Aorta (tissue), 5 donors: Measurements from ENCODE around the gene ADPRM. TPM values are rescaled to one million over a fixed set of nuclear protein-coding genes. Genes with fewer than 3 reads are reported as not detected.

Experiments
- ATAC-seq: fragments of 200-7000 bp; cut with Tn5 transposase; one replicate; pipeline ENCODE4 v1.9.1; 2022; ENCODE audit warnings: moderate library complexity; ENCODE audit not compliant: low FRiP score
- DNase-seq, 2 donors: peaks; one replicate each; pipeline ENCODE4 v3.0.0-alpha.2; 2020
- H3K27ac ChIP-seq, 2 donors: one replicate each; pipeline ENCODE4 v1.5.1; 2013; ENCODE audit warnings: low read length in 2 of 2, mild to moderate bottlenecking in 2 of 2, moderate library complexity in 2 of 2, control low read depth in 1 of 2, inconsistent platforms in 1 of 2, low read depth in 1 of 2
- H3K27me3 ChIP-seq, 2 donors: one replicate each; pipeline ENCODE4 v1.6.1; 2013; ENCODE audit warnings: control low read depth in 1 of 2, low read length in 1 of 2, mild to moderate bottlenecking in 1 of 2, moderate library complexity in 1 of 2; ENCODE audit not compliant: insufficient read depth in 2 of 2, control insufficient read depth in 1 of 2
- H3K36me3 ChIP-seq, 2 donors: one replicate each; pipeline ENCODE4 v1.6.1; 2013; ENCODE audit warnings: control low read depth in 1 of 2, low read length in 1 of 2, mild to moderate bottlenecking in 1 of 2; ENCODE audit not compliant: insufficient read depth in 2 of 2, control insufficient read depth in 1 of 2
- H3K4me1 ChIP-seq, 2 donors: one replicate each; pipeline ENCODE4 v1.6.1; 2013; ENCODE audit warnings: low read length in 2 of 2, control low read depth in 1 of 2, mild to moderate bottlenecking in 1 of 2, moderate library complexity in 1 of 2; ENCODE audit not compliant: insufficient read depth in 2 of 2, control insufficient read depth in 1 of 2
- H3K4me3 ChIP-seq, 2 donors: one replicate each; pipeline ENCODE4 v1.5.1; 2013; ENCODE audit warnings: low read length in 2 of 2, control low read depth in 1 of 2, mild to moderate bottlenecking in 1 of 2
- H3K9me3 ChIP-seq: one replicate; pipeline ENCODE4 v1.6.1; 2013; ENCODE audit warnings: mild to moderate bottlenecking, low read length; ENCODE audit not compliant: control insufficient read depth
- WGBS, 2 donors: extraction: QIAGEN DNeasy Blood & Tissue Kit; methylation state at CpG; one replicate each; pipeline ENCODE4 v1.1.7; 2013; 5-methylcytosine and 5-hydroxymethylcytosine counted together
- intact Hi-C, 2 donors: fragments of 100-400 bp; cut with DNase I; formaldehyde crosslinking; loops; one replicate each; pipeline versions ENCODE4 v1.14.2 to v1.15.0; 2022
- polyA plus RNA-seq, 2 donors: library from polyadenylated mRNA; stranded (reverse); fragments of 200-250 nt; gene quantifications; one replicate each; pipeline ENCODE4 v1.2.3, GENCODE V29; 2013
- total RNA-seq, 2 donors: library from RNA; stranded (reverse); fragmentation: NEBNext Ultra II Directional; extraction: Animal tissue kit (Norgen Biotek cat#: 25700); gene quantifications; one replicate each; pipeline ENCODE4 v1.2.1, GENCODE V29; 2021
- donor health status: healthy with polysubstance abuse.
- donor health status: Bipolar disorder and iron deficiency.
- donor health status: DM: no; HTN: no; CAD: no.
- donor health status: DM: no; HTN: no; CAD: no.
- donor health status: DM: yes; HTN: yes; CAD: no.

The ADPRM gene
- total and polyA plus RNA-seq, 4 donors, result 8.9 to 14.1 (median 11.2) TPM

DNA sequence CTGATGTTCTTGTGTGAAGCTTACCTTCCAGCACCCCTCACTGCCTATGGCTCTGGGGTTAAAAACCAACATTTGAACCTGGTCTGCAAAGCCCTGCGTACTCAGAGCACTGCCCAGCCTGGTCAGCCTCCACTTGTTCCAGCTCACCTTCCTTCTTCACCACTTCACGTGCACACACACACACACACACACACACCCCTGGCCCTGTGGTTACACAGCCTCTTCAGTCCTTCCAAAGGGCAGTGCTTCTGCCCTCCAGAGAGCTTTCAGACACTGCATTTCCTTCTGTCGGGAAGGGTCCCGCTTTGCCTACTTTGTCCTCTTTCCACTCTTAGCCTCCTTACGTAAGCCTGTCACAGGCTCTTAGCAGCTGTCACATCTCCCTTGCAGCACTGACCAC lies 42.0 kb downstream of the ADPRM start:
- DNase-seq (no peak), ATAC-seq (no peak)
- Histone ChIP-seq H3K27me3 (no peaks in the 10 kb centered on the region), H3K9me3 (no peaks in the 10 kb centered on the region), H3K36me3 (no peaks in the 10 kb centered on the region), H3K27ac (no peak overlapping the region), H3K4me1 (no peaks in the 10 kb centered on the region), H3K4me3 (no peak overlapping the region)
- intact Hi-C loops, result loop anchor here in 1 of 2 donors (10.0 kb wide), 1 partner anchor 55 kb away; no protein-coding TSS in a partner anchor
- WGBS, 2 donors, result 77 to 82% methylated on average over 5 of the region's 5 CpGs

DNA sequence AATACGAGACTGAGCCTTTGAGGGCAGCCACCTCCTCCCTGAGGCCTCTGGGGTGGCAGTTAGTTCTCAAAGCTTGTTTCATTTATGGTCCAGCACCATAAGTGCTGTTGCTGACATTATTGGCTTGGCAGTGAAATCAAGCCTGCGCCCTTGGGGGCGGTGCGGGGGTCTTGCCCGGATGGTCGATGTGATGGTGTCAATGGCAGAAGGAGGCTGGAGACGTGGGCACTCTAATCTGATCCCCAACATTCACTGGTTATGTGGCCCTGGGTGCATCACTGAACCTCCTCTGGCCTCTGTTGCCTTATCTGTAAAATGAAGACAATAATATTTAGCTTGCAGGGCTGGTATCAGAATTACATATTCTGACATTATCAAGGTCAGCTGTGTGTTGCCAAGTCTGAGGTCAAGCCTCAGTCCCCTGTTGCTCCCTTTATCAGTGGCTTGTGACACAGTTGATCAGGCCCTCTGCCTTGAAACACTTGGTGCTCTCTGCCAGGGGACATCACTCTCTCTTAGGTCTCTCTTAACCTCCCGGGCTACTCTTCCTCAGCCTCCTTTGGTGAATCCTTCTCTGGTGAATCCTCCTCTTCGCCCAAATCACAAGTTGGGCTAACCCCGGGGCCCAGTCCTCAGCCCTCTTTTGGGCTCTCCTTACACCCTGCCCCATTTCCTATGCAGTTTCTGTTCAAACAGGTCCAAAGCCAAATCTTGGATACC lies 44.2 kb downstream of the ADPRM start:
- Histone ChIP-seq H3K27me3 (no peaks in the 10 kb centered on the region), H3K4me1 (no peaks in the 10 kb centered on the region), H3K27ac (no peak overlapping the region), H3K4me3 (no peak overlapping the region), H3K9me3 (no peaks in the 10 kb centered on the region), H3K36me3 (no peaks in the 10 kb centered on the region)
- DNase-seq (no peak), ATAC-seq (no peak)
- intact Hi-C loops, result no loop called here
- 91 to 93% methylated on average over 10 of the region's 10 CpGs for WGBS, 2 donors

- Histone ChIP-seq H3K27ac (no peak overlapping the region), H3K4me1 (no peaks in the 10 kb centered on the region), H3K27me3 (no peaks in the 10 kb centered on the region), H3K9me3 (no peaks in the 10 kb centered on the region), H3K36me3 (no peaks in the 10 kb centered on the region), H3K4me3 (no peak overlapping the region)
- intact Hi-C loops, result no loop called here
- ATAC-seq (no peak), DNase-seq (no peak)
- WGBS, 2 donors, result 90 to 96% methylated on average over 6 of the region's 6 CpGs
Measured at GRCh38 chr17:10742431-10742830, 45.0 kb downstream of the ADPRM start.

DNA sequence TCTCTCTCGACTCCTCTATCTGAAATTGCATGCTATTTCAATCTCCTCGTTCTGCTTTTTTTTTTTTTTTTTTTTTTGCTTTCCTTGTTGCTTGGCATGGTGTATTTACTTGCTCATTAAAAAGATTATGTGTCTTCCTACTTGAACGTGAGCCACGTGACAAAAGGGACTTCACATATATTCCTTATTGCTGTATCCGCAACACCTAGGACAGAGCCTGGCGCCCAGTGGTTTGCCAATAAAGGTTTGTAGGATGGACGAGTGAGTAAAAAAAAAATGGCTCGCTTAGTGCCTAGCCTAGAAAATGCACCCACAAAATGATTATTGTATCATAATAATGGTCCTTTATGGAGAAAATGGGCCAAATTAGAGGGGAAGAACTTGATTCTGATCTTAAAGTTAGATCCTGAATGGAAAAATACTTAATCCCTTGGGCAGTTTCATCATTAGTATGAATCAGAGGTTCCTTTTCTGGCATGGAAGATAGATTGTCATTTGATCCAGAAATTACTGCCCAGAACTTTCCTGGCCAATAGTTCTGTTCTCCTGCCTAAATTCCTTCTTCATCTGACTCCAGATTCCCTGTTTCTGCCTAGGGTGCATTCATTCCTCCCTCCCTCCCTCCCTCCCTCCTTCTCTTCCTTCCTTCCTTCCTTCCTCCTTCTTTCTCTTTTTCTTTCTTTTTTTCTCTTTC lies 46.1 kb downstream of the ADPRM start:
- 56 to 60% methylated on average over 8 of the region's 8 CpGs for WGBS, 2 donors
- Histone ChIP-seq H3K27ac (no peak overlapping the region), H3K9me3 (no peaks in the 10 kb centered on the region), H3K4me1 (no peaks in the 10 kb centered on the region), H3K27me3 (no peaks in the 10 kb centered on the region), H3K36me3 (no peaks in the 10 kb centered on the region), H3K4me3 (no peak overlapping the region)
- intact Hi-C loops, result no loop called here
- ATAC-seq (peak; percentile 68), DNase-seq (no peak)

GRCh38 chr17:10744501-10745000 lies 47.2 kb downstream of the ADPRM start:
- DNase-seq, result no peak
- H3K4me3 ChIP-seq, result no peak overlapping the region
- 32 to 41% methylated on average over 7 of the region's 7 CpGs for WGBS, 2 donors
- ATAC-seq, result no peak
- no peaks in the 10 kb centered on the region for H3K36me3 ChIP-seq
- no peak overlapping the region for H3K27ac ChIP-seq
- H3K9me3 ChIP-seq, result no peaks in the 10 kb centered on the region
- H3K27me3 ChIP-seq, result no peaks in the 10 kb centered on the region
- intact Hi-C loops, result no loop called here
- no peaks in the 10 kb centered on the region for H3K4me1 ChIP-seq

GRCh38 chr17:10745231-10745630 lies 47.8 kb downstream of the ADPRM start:
- no peak for ATAC-seq
- Histone ChIP-seq H3K36me3 (no peaks in the 10 kb centered on the region), H3K27me3 (no peaks in the 10 kb centered on the region), H3K4me1 (no peaks in the 10 kb centered on the region), H3K4me3 (no peak overlapping the region), H3K27ac (no peak overlapping the region), H3K9me3 (no peaks in the 10 kb centered on the region)
- WGBS, 2 donors, result 56 to 66% methylated on average over 6 of the region's 6 CpGs
- DNase-seq, result no peak
- intact Hi-C loops, result no loop called here

DNA sequence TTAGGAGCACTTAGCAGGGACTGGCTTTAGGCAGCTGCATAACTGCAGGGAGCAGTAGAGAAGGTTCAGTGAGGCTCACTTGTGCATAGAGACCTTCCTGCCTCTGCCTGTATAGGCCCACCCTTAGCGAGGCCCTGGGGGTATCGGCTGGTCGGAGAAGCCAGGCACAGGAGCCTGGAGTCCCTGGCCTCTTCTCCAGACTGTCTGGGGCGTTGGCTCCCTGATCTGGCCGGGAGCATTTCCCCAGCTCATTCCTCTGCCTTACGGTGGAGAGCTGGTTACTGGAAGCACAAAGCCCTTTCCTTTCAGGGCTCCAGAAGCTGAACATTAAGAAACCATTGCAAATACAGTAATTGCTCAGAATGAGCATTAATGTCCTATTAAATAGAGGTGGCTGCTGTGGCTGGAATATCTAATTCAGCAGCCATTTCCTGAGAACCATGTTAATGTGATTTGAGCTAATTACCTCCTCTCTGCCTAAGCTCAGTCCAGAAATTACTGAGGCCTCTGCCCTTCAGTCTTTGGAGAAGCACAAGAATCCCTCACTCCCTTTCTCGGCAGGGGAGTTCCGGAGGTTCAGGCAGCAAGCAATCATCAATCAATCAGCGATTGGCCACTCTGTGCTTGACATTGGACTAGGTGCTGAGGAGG lies 51.3 kb downstream of the ADPRM start:
- 52 to 57% methylated on average over 9 of the region's 9 CpGs for WGBS, 2 donors
- Histone ChIP-seq H3K9me3 (no peaks in the 10 kb centered on the region), H3K4me1 (no peaks in the 10 kb centered on the region), H3K27ac (no peak overlapping the region), H3K36me3 (no peaks in the 10 kb centered on the region), H3K27me3 (no peaks in the 10 kb centered on the region), H3K4me3 (no peak overlapping the region)
- intact Hi-C loops, result no loop called here
- ATAC-seq (no peak), DNase-seq (peak in 1 of 2 donors; percentile 57)

DNA sequence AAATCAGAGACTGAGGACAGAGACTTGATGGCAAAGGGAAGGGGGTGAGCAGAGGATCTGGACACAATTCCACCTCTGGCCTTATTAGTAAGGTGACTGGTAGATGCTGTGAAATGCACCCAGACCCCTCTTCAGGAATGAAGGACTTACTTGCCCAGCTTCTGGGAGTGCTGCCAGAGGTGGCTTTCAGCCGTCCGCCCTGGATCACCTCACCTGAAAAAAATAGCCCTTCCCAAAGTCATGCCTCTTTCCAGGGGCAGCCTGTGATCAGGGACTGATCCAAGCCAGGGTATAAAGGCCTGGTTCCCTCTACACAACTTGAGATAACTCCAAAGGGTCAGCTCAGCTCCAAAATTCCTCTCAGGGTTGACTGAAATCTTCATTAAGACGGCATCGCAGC lies 52.8 kb downstream of the ADPRM start:
- no peaks in the 10 kb centered on the region for H3K27me3 ChIP-seq
- no peak overlapping the region for H3K4me3 ChIP-seq
- DNase-seq (no peak), ATAC-seq (no peak)
- no peaks in the 10 kb centered on the region for H3K36me3 ChIP-seq
- intact Hi-C loops, result no loop called here
- no peaks in the 10 kb centered on the region for H3K9me3 ChIP-seq
- 82 to 83% methylated on average over 4 of the region's 4 CpGs for WGBS, 2 donors
- no peak overlapping the region for H3K27ac ChIP-seq
- no peaks in the 10 kb centered on the region for H3K4me1 ChIP-seq
